CD14-positive monocyte (primary cell): ENCODE measurements around the gene POLD3. TPM values are rescaled to one million over a fixed set of nuclear protein-coding genes. Genes with fewer than 3 reads are reported as not detected.

Experiments used
- DNase-seq, 3 donors: peaks; one replicate each; pipeline ENCODE4 v3.0.0-alpha.2; 2011 to 2022
- H2AFZ ChIP-seq: 2 replicates; pipeline ENCODE4 v1.6.0; 2012; ENCODE audit warnings: mild to moderate bottlenecking, low read depth, low read length, inconsistent platforms; ENCODE audit not compliant: insufficient read depth, poor library complexity, severe bottlenecking
- H3K27ac ChIP-seq, 2 donors: 1 replicate in 1 of 2; 2 replicates in 1 of 2; pipeline ENCODE4 v1.5.1; 2012 to 2013; ENCODE audit warnings: low read length in 2 of 2, control low read depth in 1 of 2, inconsistent platforms in 1 of 2, low read depth in 1 of 2, mild to moderate bottlenecking in 1 of 2
- H3K27me3 ChIP-seq, 2 donors: one replicate each; pipeline versions ENCODE4 v1.6.0 to v1.6.1; 2011 to 2013; ENCODE audit warnings: low read length in 2 of 2; ENCODE audit not compliant: control insufficient read depth in 2 of 2, insufficient read depth in 2 of 2
- H3K36me3 ChIP-seq, 2 donors: replicated peaks in 1 of 2; 1 replicate in 1 of 2; 2 replicates in 1 of 2; pipeline versions ENCODE4 v1.5.1 to v1.6.1; 2012 to 2013; ENCODE audit warnings: low read length in 2 of 2, control low read depth in 1 of 2, inconsistent platforms in 1 of 2, mild to moderate bottlenecking in 1 of 2; ENCODE audit not compliant: insufficient read depth in 2 of 2, control insufficient read depth in 1 of 2
- H3K4me1 ChIP-seq, 2 donors: 1 replicate in 1 of 2; 2 replicates in 1 of 2; pipeline versions ENCODE4 v1.5.1 to v1.6.1; 2012 to 2013; ENCODE audit warnings: low read length in 2 of 2, control low read depth in 1 of 2, inconsistent platforms in 1 of 2, mild to moderate bottlenecking in 1 of 2, moderate library complexity in 1 of 2; ENCODE audit not compliant: insufficient read depth in 2 of 2, control insufficient read depth in 1 of 2
- H3K4me2 ChIP-seq: replicated peaks from 2 replicates; pipeline ENCODE3; 2012; ENCODE audit warnings: low read length, moderate library complexity, mild to moderate bottlenecking; ENCODE audit not compliant: poor library complexity, severe bottlenecking; ENCODE audit errors: extremely low read depth
- H3K4me3 ChIP-seq, 3 experiments: fragments of 200-600 bp in 1 of 3; sonication (generic) in 1 of 3; replicated peaks in 1 of 3; 1 replicate in 2 of 3; 2 replicates in 1 of 3; pipeline ENCODE4 v1.5.1; 2011 to 2013; ENCODE audit warnings: low read length in 3 of 3, mild to moderate bottlenecking in 3 of 3, control low read depth in 2 of 3, low read depth in 2 of 3, inconsistent platforms in 1 of 3, moderate library complexity in 1 of 3
- H3K79me2 ChIP-seq: 2 replicates; pipeline ENCODE4 v1.6.0; 2012; ENCODE audit warnings: mild to moderate bottlenecking, control low read depth, inconsistent platforms, low read length, moderate library complexity; ENCODE audit not compliant: insufficient read depth
- H3K9ac ChIP-seq: 2 replicates; pipeline ENCODE4 v1.6.0; 2017; ENCODE audit warnings: low read length, mild to moderate bottlenecking; ENCODE audit not compliant: insufficient read depth, poor library complexity, severe bottlenecking
- H3K9me3 ChIP-seq, 2 donors: replicated peaks in 1 of 2; 1 replicate in 1 of 2; 2 replicates in 1 of 2; pipeline versions ENCODE4 v1.5.1 to v1.6.1; 2012 to 2013; ENCODE audit warnings: low read length in 2 of 2, control low read depth in 1 of 2; ENCODE audit not compliant: control insufficient read depth in 1 of 2, insufficient read depth in 1 of 2
- H4K20me1 ChIP-seq: 2 replicates; pipeline ENCODE4 v1.6.0; 2012; ENCODE audit warnings: mild to moderate bottlenecking, low read length, control low read depth, moderate library complexity; ENCODE audit not compliant: insufficient read depth
- H3K27ac Mint-ChIP-seq, 7 donors: one replicate each; pipeline ENCODE4 v1.8.0; 2020; ENCODE audit warnings: mild to moderate bottlenecking in 7 of 7, mixed read lengths in 7 of 7, moderate library complexity in 6 of 7, inconsistent platforms in 2 of 7
- H3K27me3 Mint-ChIP-seq, 3 donors: one replicate each; pipeline ENCODE4 v1.8.0; 2021 to 2022; ENCODE audit warnings: low read depth in 3 of 3, mild to moderate bottlenecking in 3 of 3, mixed read lengths in 3 of 3, moderate library complexity in 3 of 3, inconsistent platforms in 1 of 3
- H3K36me3 Mint-ChIP-seq, 2 donors: one replicate each; pipeline ENCODE4 v1.8.0; 2020; ENCODE audit warnings: mixed read lengths in 2 of 2, inconsistent platforms in 1 of 2, mild to moderate bottlenecking in 1 of 2
- H3K4me1 Mint-ChIP-seq: one replicate; pipeline ENCODE4 v1.8.0; 2020; ENCODE audit warnings: mild to moderate bottlenecking, mixed read lengths
- H3K4me3 Mint-ChIP-seq, 2 donors: one replicate each; pipeline ENCODE4 v1.8.0; 2020; ENCODE audit warnings: mild to moderate bottlenecking in 2 of 2, mixed read lengths in 2 of 2, moderate library complexity in 1 of 2
- H3K9me3 Mint-ChIP-seq, 7 donors: one replicate each; pipeline ENCODE4 v1.8.0; 2020 to 2022; ENCODE audit warnings: mixed read lengths in 7 of 7, mild to moderate bottlenecking in 6 of 7, moderate library complexity in 6 of 7, inconsistent platforms in 2 of 7
- CTCF ChIP-seq: fragments of 200-600 bp; IDR thresholded peaks from one replicate; pipeline ENCODE4 v1.8.0; 2022; ENCODE audit warnings: antibody characterized with exemption, mild to moderate bottlenecking
- WGBS: methylation state at CpG from one replicate; pipeline ENCODE4 v1.1.5; 2013; ENCODE audit warnings: missing lambda C conversion rate; ENCODE audit not compliant: insufficient coverage; 5-methylcytosine and 5-hydroxymethylcytosine counted together
- intact Hi-C, 2 donors: fragments of 100-400 bp; cut with micrococcal nuclease; formaldehyde crosslinking; loops; one replicate each; pipeline versions ENCODE4 v1.15.0 to v1.15.1; 2023
- polyA plus RNA-seq, 3 donors: library from polyadenylated mRNA; depleted of rRNA in 1 of 3; unstranded in 2 of 3; stranded (reverse) in 1 of 3; fragments of 300-500 nt in 2 of 3; fragments of >200 nt in 1 of 3; fragmentation: Illumina TruSeq in 2 of 3; gene quantifications; 1 replicate in 2 of 3; 2 replicates in 1 of 3; pipeline ENCODE4 v1.2.3, GENCODE V29; 2012 to 2021

The POLD3 gene
- polyA plus RNA-seq, 3 donors = 11.3 to 29.9 (median 26.2) TPM

- WGBS = 100% methylated on average over 1 of the region's 3 CpGs
- no peaks in the 10 kb centered on the region for H3K9me3 Mint-ChIP-seq
These were observed 20.5 kb downstream of the POLD3 start for GRCh38 chr11:74612877-74613276.

DNA sequence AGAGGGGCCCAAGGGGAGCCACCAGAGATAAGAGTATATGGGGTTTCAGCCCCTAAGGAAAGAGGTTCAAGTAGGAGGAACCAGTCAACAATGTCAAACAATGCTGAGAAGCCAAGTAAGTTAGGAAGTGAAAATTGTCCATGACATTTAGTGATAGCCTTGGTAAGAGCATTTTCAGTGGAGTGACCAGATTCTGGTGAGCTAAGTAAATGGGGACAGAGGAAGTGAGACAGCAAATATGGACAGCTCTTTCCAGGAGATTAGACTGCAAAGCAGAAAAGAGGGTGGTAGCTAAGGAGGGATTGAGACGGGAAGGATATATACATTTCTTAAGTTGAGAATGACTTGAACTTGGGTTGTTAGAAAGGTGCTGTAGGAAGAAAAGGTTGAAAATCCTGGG is 22.9 kb downstream of the POLD3 start:
- Histone ChIP-seq H3K36me3 (peaks cover 85 to 91% of the 10 kb centered on the region in 2 donors), H2AFZ (no peak overlapping the region), H3K4me2 (no peak overlapping the region), H3K9me3 (no peaks in the 10 kb centered on the region), H3K9ac (no peak overlapping the region), H3K27me3 (no peaks in the 10 kb centered on the region), H3K79me2 (peaks cover 12% of the 10 kb centered on the region), H3K27ac (peak overlapping the region in 1 of 2 donors; percentile 26), H4K20me1 (no peaks in the 10 kb centered on the region), H3K4me3 (no peak overlapping the region), H3K4me1 (no peaks in the 10 kb centered on the region)
- intact Hi-C loops = no loop called here
- Mint-ChIP-seq H3K36me3 (peaks cover 45 to 55% of the 10 kb centered on the region in 2 donors), H3K4me3 (no peak overlapping the region), H3K4me1 (no peaks in the 10 kb centered on the region), H3K27ac (no peak overlapping the region), H3K9me3 (no peaks in the 10 kb centered on the region), H3K27me3 (no peaks in the 10 kb centered on the region)
- WGBS = 100% methylated on average over 1 of the region's 1 CpG
- no peak for TF ChIP-seq CTCF
- DNase-seq = no peak

More at GRCh38 chr11:74612877-74613276, 20.5 kb downstream of the POLD3 start:
- Histone ChIP-seq H3K27ac (no peak overlapping the region), H3K36me3 (peaks cover 75 to 86% of the 10 kb centered on the region in 2 donors), H3K79me2 (peaks cover 29% of the 10 kb centered on the region), H3K9ac (no peak overlapping the region), H3K4me1 (no peaks in the 10 kb centered on the region), H3K9me3 (no peaks in the 10 kb centered on the region), H3K4me2 (no peak overlapping the region), H3K27me3 (no peaks in the 10 kb centered on the region), H3K4me3 (no peak overlapping the region), H2AFZ (no peak overlapping the region), H4K20me1 (no peaks in the 10 kb centered on the region)
- TF ChIP-seq CTCF = no peak
- peak overlapping the region in 1 of 7 donors; percentile 8 for H3K27ac Mint-ChIP-seq
- intact Hi-C loops = no loop called here
- H3K4me3 Mint-ChIP-seq = no peak overlapping the region
- H3K4me1 Mint-ChIP-seq = no peaks in the 10 kb centered on the region
- DNase-seq = no peak
- peaks cover 0 to 1% (median 0%) of the 10 kb centered on the region in 3 donors for H3K27me3 Mint-ChIP-seq
- peaks cover 39 to 54% of the 10 kb centered on the region in 2 donors for H3K36me3 Mint-ChIP-seq
